HepG2 (cell line): ENCODE data around the gene KCNIP4. TPM values are rescaled to one million over a fixed set of nuclear protein-coding genes. Genes with fewer than 3 reads are reported as not detected.

ENCODE experiments used
- ATAC-seq: fragments of 200-7000 bp; cut with Tn5 transposase; 3 replicates; pipeline ENCODE4 v1.9.1; 2020; ENCODE audit warnings: mild to moderate bottlenecking, moderate library complexity
- BruUV-seq: library from RNA; stranded (reverse); fragments of 400-500 nt; replicated peaks from 2 replicates; lab custom pipeline; 2021; lab: Mats Ljungman, UMichigan
- CTCF ChIA-PET: fragments of 300-600 bp; formaldehyde crosslinking; extraction: SDS; loops from one replicate; lab custom pipeline; 2021; ENCODE audit warnings: low total read pairs, inconsistent platforms, low intra/inter-chr PET ratio; lab: Yijun Ruan, JAX
- POLR2A ChIA-PET: fragments of 350-600 bp; sonication (Branson Sonifier 250); formaldehyde crosslinking; loops from one replicate; lab custom pipeline; 2020; ENCODE audit warnings: antibody characterized with exemption, inconsistent platforms; lab: Yijun Ruan, JAX
- DNase-seq: peaks from one replicate; pipeline ENCODE4 v3.0.0-alpha.2; 2015; ENCODE audit warnings: low spot score
- FAIRE-seq: peaks from 3 replicates; lab custom pipeline; 2011; peaks lifted over from hg19 to GRCh38; lab: Jason Lieb, UNC
- H2AFZ ChIP-seq: one replicate; pipeline ENCODE4 v1.6.1; 2011; ENCODE audit warnings: low read length, inconsistent platforms
- H3K27ac ChIP-seq: fragments of 300-600 bp; 3 replicates; pipeline ENCODE4 v1.8.0; 2011; ENCODE audit warnings: mixed run types, mild to moderate bottlenecking, mixed read lengths, low read length, inconsistent platforms; ENCODE audit not compliant: insufficient read depth; ENCODE audit errors: extremely low read length
- H3K27me3 ChIP-seq, 2 experiments: fragments of 200-600 bp in 1 of 2; 2 replicates in 1 of 2; 3 replicates in 1 of 2; pipeline versions ENCODE4 v1.6.0 to v1.8.0; 2011; ENCODE audit warnings: low read length in 2 of 2, mild to moderate bottlenecking in 2 of 2, moderate library complexity in 2 of 2, inconsistent platforms in 1 of 2; ENCODE audit not compliant: insufficient read depth in 2 of 2, control insufficient read depth in 1 of 2
- H3K36me3 ChIP-seq, 2 experiments: fragments of 200-600 bp in 1 of 2; replicated peaks in 1 of 2; 2 replicates in 1 of 2; 3 replicates in 1 of 2; pipeline versions ENCODE4 v1.5.1 to v1.8.0; 2011; ENCODE audit warnings: low read length in 2 of 2, inconsistent platforms in 1 of 2; ENCODE audit not compliant: insufficient read depth in 2 of 2, control insufficient read depth in 1 of 2
- H3K4me1 ChIP-seq: 2 replicates; pipeline ENCODE4 v1.5.1; 2012; ENCODE audit warnings: low read length, inconsistent platforms; ENCODE audit not compliant: insufficient read depth
- H3K4me2 ChIP-seq: 2 replicates; pipeline ENCODE4 v1.6.0; 2011; ENCODE audit warnings: low read depth, low read length, inconsistent platforms
- H3K4me3 ChIP-seq, 3 experiments: fragments of 200-600 bp in 1 of 3; sonication (generic), shearing (Covaris generic) in 1 of 3; replicated peaks in 1 of 3; 2 replicates each; pipeline ENCODE4 v1.5.1; 2011 to 2016; ENCODE audit warnings: low read length in 3 of 3, inconsistent platforms in 2 of 3, low read depth in 2 of 3, mild to moderate bottlenecking in 2 of 3, control low read depth in 1 of 3, mixed read lengths in 1 of 3; ENCODE audit not compliant: insufficient read depth in 1 of 3
- H3K79me2 ChIP-seq: one replicate; pipeline ENCODE4 v1.6.1; 2011; ENCODE audit warnings: low read length, inconsistent platforms; ENCODE audit not compliant: insufficient read depth
- H3K9ac ChIP-seq: 2 replicates; pipeline ENCODE4 v1.6.0; 2011; ENCODE audit warnings: mild to moderate bottlenecking, low read depth, low read length, inconsistent platforms; ENCODE audit not compliant: insufficient read depth
- H3K9me3 ChIP-seq: 2 replicates; pipeline ENCODE4 v1.5.1; 2012; ENCODE audit warnings: mild to moderate bottlenecking, low read length
- H4K20me1 ChIP-seq: 2 replicates; pipeline ENCODE4 v1.6.0; 2011; ENCODE audit warnings: inconsistent platforms, mild to moderate bottlenecking, low read length, moderate library complexity; ENCODE audit not compliant: insufficient read depth
- BATF2 ChIP-seq: sonication (generic); formaldehyde crosslinking; IDR thresholded peaks from 2 replicates; pipeline ENCODE4 v1.8.0; 2022; ENCODE audit warnings: mild to moderate bottlenecking, missing genetic modification reagents, moderate library complexity
- GATAD1 ChIP-seq: IDR thresholded peaks from 2 replicates; pipeline ENCODE4 v1.6.1; 2016; ENCODE audit warnings: missing genetic modification reagents, missing compliant biosample characterization
- PCBP2 ChIP-seq: fragments of 200-400 bp; formaldehyde crosslinking; optimal IDR thresholded peaks from 2 replicates; pipeline ENCODE3; 2018; ENCODE audit warnings: low read length, low read depth; ENCODE audit not compliant: poor library complexity, severe bottlenecking
- RFX5 ChIP-seq: IDR thresholded peaks from 2 replicates; pipeline ENCODE4 v1.6.1; 2011; ENCODE audit warnings: low read depth, low read length, improper control_type of control experiment
- SCMH1 ChIP-seq: sonication (generic); formaldehyde crosslinking; IDR thresholded peaks from 2 replicates; pipeline ENCODE4 v1.9.0; 2021; ENCODE audit warnings: missing genetic modification reagents, mild to moderate bottlenecking, borderline replicate concordance
- ZNF24 ChIP-seq: fragments of 450-650 bp; IDR thresholded peaks from 2 replicates; pipeline ENCODE4 v1.6.1; 2017; ENCODE audit warnings: antibody characterized with exemption, mild to moderate bottlenecking
- ZNF3 ChIP-seq: IDR thresholded peaks from 2 replicates; pipeline ENCODE4 v1.7.0; 2017; ENCODE audit warnings: inconsistent platforms
- ZNF543 ChIP-seq: sonication (generic); formaldehyde crosslinking; IDR thresholded peaks from 2 replicates; pipeline ENCODE4 v1.4.0; 2020; ENCODE audit warnings: mild to moderate bottlenecking, missing genetic modification reagents
- ZNF770 ChIP-seq: sonication (generic); formaldehyde crosslinking; IDR thresholded peaks from 2 replicates; pipeline ENCODE4 v1.5.0; 2020; ENCODE audit warnings: mild to moderate bottlenecking, missing genetic modification reagents
- WGBS: methylation state at CpG from one replicate; pipeline ENCODE4 v1.1.6; 2017; ENCODE audit warnings: low lambda C conversion rate; 5-methylcytosine and 5-hydroxymethylcytosine counted together
- in situ Hi-C: cut with HindIII; loops from 2 replicates; pipeline ENCODE4 v1.10.0; 2017; ENCODE audit warnings: low pct_unique_long_range_greater_than_20kb; ENCODE audit not compliant: extremely low pct_ligation_motif_present
- intact Hi-C: fragments of 100-400 bp; cut with micrococcal nuclease; formaldehyde crosslinking; loops from one replicate; pipeline ENCODE4 v1.10.0; 2022; ENCODE audit not compliant: unreplicated experiment
- polyA plus RNA-seq, 8 experiments: library from polyadenylated mRNA; depleted of rRNA in 3 of 8; stranded (reverse) in 7 of 8; unstranded in 1 of 8; fragments of >200 nt; fragmentation: Illumina TruSeq in 4 of 8; extraction: Trizol in 4 of 8; gene quantifications; 2 replicates each; pipeline versions ENCODE4 v1.2.1 to v1.2.3, GENCODE V29; 2011 to 2016; ENCODE audit warnings: low read depth in 4 of 8, missing spikeins in 1 of 8, mixed read lengths in 1 of 8; ENCODE audit not compliant: insufficient read depth in 1 of 8
- total RNA-seq, 5 experiments: library from RNA; depleted of rRNA; stranded (reverse); fragments of >200 nt; fragmentation: Illumina TruSeq; extraction: Trizol; gene quantifications; 2 replicates each; pipeline ENCODE4 v1.2.3, GENCODE V29; 2016; ENCODE audit warnings: low read depth in 1 of 5

KCNIP4 gene
- total and polyA plus RNA-seq, 2 of the 13 experiments (the other 11 are each of a cell fraction or from before 2014, with no cell fraction given): 0.09 TPM; not detected in 1

GRCh38 chr4:21991562-21991961 lies 43.0 kb upstream of the KCNIP4 start:
- in situ Hi-C loops: no loop called here
- Histone ChIP-seq H3K27ac (no peak overlapping the region), H3K4me2 (no peak overlapping the region), H3K4me1 (no peaks in the 10 kb centered on the region), H2AFZ (no peak overlapping the region), H3K4me3 (no peak overlapping the region), H3K36me3 (no peaks in the 10 kb centered on the region), H3K79me2 (no peaks in the 10 kb centered on the region), H3K9ac (no peak overlapping the region), H4K20me1 (no peaks in the 10 kb centered on the region), H3K27me3 (no peaks in the 10 kb centered on the region), H3K9me3 (no peaks in the 10 kb centered on the region)
- POLR2A ChIA-PET: no interaction called here
- CTCF ChIA-PET: no interaction called here
- BruUV-seq: no TSS peak
- WGBS: 0% methylated on average over 1 of the region's 1 CpG
- intact Hi-C loops: no loop called here
- FAIRE-seq (no peak), ATAC-seq (no peak), DNase-seq (no peak)
- no peak for TF ChIP-seq ZNF543 (CRISPR knock-in tag)
- TF ChIP-seq ZNF24: no peak
- TF ChIP-seq SCMH1 (CRISPR knock-in tag): no peak
- no peak for TF ChIP-seq RFX5
- TF ChIP-seq ZNF770 (CRISPR knock-in tag): no peak
- no peak for TF ChIP-seq BATF2 (CRISPR knock-in tag)
- no peak for TF ChIP-seq PCBP2
- no peak for TF ChIP-seq ZNF3 (CRISPR knock-in tag)
- TF ChIP-seq GATAD1 (CRISPR knock-in tag): no peak
